Measurements from ENCODE around the gene DDX27.

- no peak for TF ChIP-seq CTCF (conservative IDR thresholded peaks at IDR 0.05; ENCODE audit: low read length)
- no peak for TF ChIP-seq EZH2phosphoT487 (IDR thresholded peaks at IDR 0.05; ENCODE audit: borderline replicate concordance)
These were observed 34.5 kb upstream of the DDX27 start for GRCh38 chr20:49184691-49185070.
